ENCODE results near the gene TRAPPC10. TPM values are rescaled to one million over a fixed set of nuclear protein-coding genes. Genes with fewer than 3 reads are reported as not detected.

TRAPPC10 gene
- total and polyA plus RNA-seq, 2 donors from 2014 or later, result 8.8 to 48.5 TPM

GRCh38 chr21:44067011-44067839 is 55.1 kb downstream of the TRAPPC10 start:
- Histone ChIP-seq H3K27me3 (ENCODE audit: control insufficient read depth, insufficient read depth, low read length) (no peaks in the 10 kb centered on the region), H3K27ac (ENCODE audit: low read depth in 2 of 2, low read length in 2 of 2) (no peak overlapping the region), H3K36me3 (ENCODE audit: control insufficient read depth in 2 of 3, insufficient read depth in 3 of 3, low read length in 3 of 3) (peaks cover 2 to 22% (median 22%) of the 10 kb centered on the region in 3 donors), H3K9me3 (ENCODE audit: control insufficient read depth in 2 of 3, insufficient read depth in 1 of 3, low read length in 3 of 3) (no peaks in the 10 kb centered on the region), H3K4me3 (ENCODE audit: low read length in 3 of 3) (no peak overlapping the region), H3K9ac (ENCODE audit: low read length in 3 of 3) (no peak overlapping the region), H3K4me1 (ENCODE audit: control insufficient read depth in 2 of 3, insufficient read depth in 2 of 3, low read depth in 1 of 3, low read length in 3 of 3) (peaks cover 0 to 5% (median 0%) of the 10 kb centered on the region in 3 donors)
- DNase-seq, result peak in 1 of 5 donors; percentile 42
- no peak for FAIRE-seq
- intact Hi-C loops (cut with DNase I), result no loop called here
- TF ChIP-seq, protein P1, sequence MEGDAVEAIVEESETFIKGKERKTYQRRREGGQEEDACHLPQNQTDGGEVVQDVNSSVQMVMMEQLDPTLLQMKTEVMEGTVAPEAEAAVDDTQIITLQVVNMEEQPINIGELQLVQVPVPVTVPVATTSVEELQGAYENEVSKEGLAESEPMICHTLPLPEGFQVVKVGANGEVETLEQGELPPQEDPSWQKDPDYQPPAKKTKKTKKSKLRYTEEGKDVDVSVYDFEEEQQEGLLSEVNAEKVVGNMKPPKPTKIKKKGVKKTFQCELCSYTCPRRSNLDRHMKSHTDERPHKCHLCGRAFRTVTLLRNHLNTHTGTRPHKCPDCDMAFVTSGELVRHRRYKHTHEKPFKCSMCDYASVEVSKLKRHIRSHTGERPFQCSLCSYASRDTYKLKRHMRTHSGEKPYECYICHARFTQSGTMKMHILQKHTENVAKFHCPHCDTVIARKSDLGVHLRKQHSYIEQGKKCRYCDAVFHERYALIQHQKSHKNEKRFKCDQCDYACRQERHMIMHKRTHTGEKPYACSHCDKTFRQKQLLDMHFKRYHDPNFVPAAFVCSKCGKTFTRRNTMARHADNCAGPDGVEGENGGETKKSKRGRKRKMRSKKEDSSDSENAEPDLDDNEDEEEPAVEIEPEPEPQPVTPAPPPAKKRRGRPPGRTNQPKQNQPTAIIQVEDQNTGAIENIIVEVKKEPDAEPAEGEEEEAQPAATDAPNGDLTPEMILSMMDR (IDR thresholded peaks at IDR 0.05; ENCODE audit: borderline replicate concordance, extremely low read depth, insufficient read depth), result no peak

DNA sequence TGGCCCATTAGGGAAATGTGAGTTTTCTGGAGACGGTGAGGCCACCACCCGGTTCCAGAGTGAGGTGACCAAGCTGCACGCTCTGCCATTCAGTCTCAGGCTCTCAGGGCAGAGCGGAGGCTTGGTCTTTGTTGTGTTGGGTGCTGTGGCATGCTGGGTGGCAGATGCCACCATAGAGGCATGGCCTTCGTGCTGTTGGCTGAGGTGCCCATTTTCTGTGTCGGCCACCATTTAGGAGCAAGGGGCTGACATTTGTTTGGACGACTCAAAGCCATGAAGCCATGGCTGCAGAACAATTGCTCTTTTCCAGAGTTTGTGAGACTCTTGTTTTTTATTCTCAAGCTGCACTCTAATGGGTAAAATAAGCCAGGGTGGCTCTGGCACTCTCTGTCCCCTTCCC is 58.3 kb downstream of the TRAPPC10 start:
- TF ChIP-seq, protein P1 (IDR thresholded peaks at IDR 0.05; ENCODE audit: borderline replicate concordance, extremely low read depth, insufficient read depth), result no peak
- Histone ChIP-seq H3K27ac (ENCODE audit: low read depth in 2 of 2, low read length in 2 of 2) (no peak overlapping the region), H3K9ac (ENCODE audit: low read length in 3 of 3) (no peak overlapping the region), H3K4me3 (ENCODE audit: low read length in 3 of 3) (no peak overlapping the region), H3K4me1 (ENCODE audit: control insufficient read depth in 2 of 3, insufficient read depth in 2 of 3, low read depth in 1 of 3, low read length in 3 of 3) (peaks cover 0 to 5% (median 0%) of the 10 kb centered on the region in 3 donors), H3K9me3 (ENCODE audit: control insufficient read depth in 2 of 3, insufficient read depth in 1 of 3, low read length in 3 of 3) (no peaks in the 10 kb centered on the region), H3K27me3 (ENCODE audit: control insufficient read depth, insufficient read depth, low read length) (no peaks in the 10 kb centered on the region), H3K36me3 (ENCODE audit: control insufficient read depth in 2 of 3, insufficient read depth in 3 of 3, low read length in 3 of 3) (peaks cover 4 to 30% (median 23%) of the 10 kb centered on the region in 3 donors)
- no peak for FAIRE-seq
- DNase-seq, result no peak
- intact Hi-C loops (cut with DNase I), result no loop called here

GRCh38 chr21:44071359-44072104 is 59.4 kb downstream of the TRAPPC10 start:
- H3K27me3 ChIP-seq (ENCODE audit: control insufficient read depth, insufficient read depth, low read length), result no peaks in the 10 kb centered on the region
- no peak overlapping the region for H3K4me3 ChIP-seq (ENCODE audit: low read length in 3 of 3)
- H3K27ac ChIP-seq (ENCODE audit: low read depth in 2 of 2, low read length in 2 of 2), result no peak overlapping the region
- TF ChIP-seq, protein P1 (IDR thresholded peaks at IDR 0.05; ENCODE audit: borderline replicate concordance, extremely low read depth, insufficient read depth), result no peak
- DNase-seq (no peak), FAIRE-seq (no peak)
- H3K9ac ChIP-seq (ENCODE audit: low read length in 3 of 3), result no peak overlapping the region
- H3K9me3 ChIP-seq (ENCODE audit: control insufficient read depth in 2 of 3, insufficient read depth in 1 of 3, low read length in 3 of 3), result no peaks in the 10 kb centered on the region
- H3K4me1 ChIP-seq (ENCODE audit: control insufficient read depth in 2 of 3, insufficient read depth in 2 of 3, low read depth in 1 of 3, low read length in 3 of 3), result peaks cover 0 to 5% (median 0%) of the 10 kb centered on the region in 3 donors
- intact Hi-C loops (cut with DNase I), result no loop called here
- peaks cover 6 to 37% (median 19%) of the 10 kb centered on the region in 3 donors for H3K36me3 ChIP-seq (ENCODE audit: control insufficient read depth in 2 of 3, insufficient read depth in 3 of 3, low read length in 3 of 3)

Data from kidney (tissue), 14 donors.